ENCODE results near the gene ASMTL.

Gene ASMTL

DNA sequence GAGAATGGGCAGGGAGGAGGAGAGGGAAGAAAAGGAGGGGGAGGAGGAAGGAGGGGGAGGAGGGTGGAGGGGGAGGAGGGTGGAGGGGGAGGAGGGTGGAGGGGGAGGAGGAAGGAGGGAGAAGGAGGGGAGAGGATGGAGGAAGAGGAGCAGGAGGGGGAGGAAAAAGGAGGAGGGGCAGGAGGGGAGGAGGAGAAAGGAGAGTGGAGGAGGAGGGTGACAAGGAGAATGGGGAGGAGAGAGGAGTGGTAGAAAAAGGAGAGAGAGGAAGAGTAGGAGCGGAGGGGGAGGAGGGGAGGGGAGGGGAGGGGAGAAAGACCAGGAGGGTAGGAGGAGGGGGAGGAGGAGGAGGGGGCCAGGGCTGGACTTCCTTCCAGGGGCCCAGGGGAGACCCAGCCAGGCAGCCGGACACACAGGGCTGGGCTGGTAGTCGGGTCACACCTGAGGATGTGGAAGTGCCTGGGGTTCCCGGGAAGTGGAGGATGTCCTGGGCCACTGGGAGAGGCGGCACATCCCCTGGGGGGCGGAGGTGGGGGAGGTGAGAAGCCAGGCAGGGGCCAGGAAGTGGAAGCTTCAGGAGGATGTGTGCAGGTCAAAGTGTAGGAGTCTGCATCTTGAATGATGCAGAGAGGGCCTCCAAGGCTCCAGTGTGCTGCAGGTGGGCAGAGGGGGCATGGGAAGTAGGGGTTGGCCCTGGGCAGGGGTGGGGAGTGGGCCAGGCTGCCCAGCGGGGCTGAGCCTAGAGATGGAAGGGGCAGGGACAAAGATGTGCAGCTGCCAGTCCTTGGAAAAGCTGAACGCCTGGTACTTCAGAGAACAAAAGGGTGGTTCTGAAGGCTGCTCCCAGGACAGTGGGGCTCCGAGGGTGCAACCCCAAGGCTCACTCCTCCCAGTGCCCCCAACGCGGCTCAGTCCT, 97.3 kb downstream of the ASMTL start:
- peak; percentile 30; the same call in 2 of the 3 replicates for ATAC-seq
- TF ChIP-seq RARB (CRISPR knock-in tag; IDR thresholded peaks at IDR 0.05) (no peak), ISL1 (CRISPR knock-in tag; IDR thresholded peaks at IDR 0.05) (no peak), ZNF565 (CRISPR knock-in tag; conservative IDR thresholded peaks at IDR 0.05; ENCODE audit: low read depth) (no peak), ARNTL (CRISPR knock-in tag; IDR thresholded peaks at IDR 0.05; ENCODE audit: borderline replicate concordance, low read depth) (no peak), ZNF70 (CRISPR knock-in tag; IDR thresholded peaks at IDR 0.05) (no peak), OSR1 (CRISPR knock-in tag; IDR thresholded peaks at IDR 0.05) (no peak), GLIS3 (CRISPR knock-in tag; IDR thresholded peaks at IDR 0.05) (no peak), CSRNP3 (CRISPR knock-in tag; IDR thresholded peaks at IDR 0.05) (no peak), ESRRG (CRISPR knock-in tag; IDR thresholded peaks at IDR 0.05) (no peak), SNAI2 (CRISPR knock-in tag; IDR thresholded peaks at IDR 0.05) (no peak), ZFP3 (CRISPR knock-in tag; IDR thresholded peaks at IDR 0.05) (no peak), TCF4 (CRISPR knock-in tag; IDR thresholded peaks at IDR 0.05; ENCODE audit: borderline replicate concordance) (no peak), POU6F1 (CRISPR knock-in tag; IDR thresholded peaks at IDR 0.05; ENCODE audit: borderline replicate concordance, low read depth) (no peak), ZFP30 (CRISPR knock-in tag; IDR thresholded peaks at IDR 0.05) (no peak), ZC3H10 (CRISPR knock-in tag; IDR thresholded peaks at IDR 0.05) (no peak), CSDC2 (CRISPR knock-in tag; IDR thresholded peaks at IDR 0.05) (no peak), ZNF8 (CRISPR knock-in tag; IDR thresholded peaks at IDR 0.05) (no peak), TSHZ2 (CRISPR knock-in tag; IDR thresholded peaks at IDR 0.05) (no peak)
- TF ChIP-seq, protein P1, sequence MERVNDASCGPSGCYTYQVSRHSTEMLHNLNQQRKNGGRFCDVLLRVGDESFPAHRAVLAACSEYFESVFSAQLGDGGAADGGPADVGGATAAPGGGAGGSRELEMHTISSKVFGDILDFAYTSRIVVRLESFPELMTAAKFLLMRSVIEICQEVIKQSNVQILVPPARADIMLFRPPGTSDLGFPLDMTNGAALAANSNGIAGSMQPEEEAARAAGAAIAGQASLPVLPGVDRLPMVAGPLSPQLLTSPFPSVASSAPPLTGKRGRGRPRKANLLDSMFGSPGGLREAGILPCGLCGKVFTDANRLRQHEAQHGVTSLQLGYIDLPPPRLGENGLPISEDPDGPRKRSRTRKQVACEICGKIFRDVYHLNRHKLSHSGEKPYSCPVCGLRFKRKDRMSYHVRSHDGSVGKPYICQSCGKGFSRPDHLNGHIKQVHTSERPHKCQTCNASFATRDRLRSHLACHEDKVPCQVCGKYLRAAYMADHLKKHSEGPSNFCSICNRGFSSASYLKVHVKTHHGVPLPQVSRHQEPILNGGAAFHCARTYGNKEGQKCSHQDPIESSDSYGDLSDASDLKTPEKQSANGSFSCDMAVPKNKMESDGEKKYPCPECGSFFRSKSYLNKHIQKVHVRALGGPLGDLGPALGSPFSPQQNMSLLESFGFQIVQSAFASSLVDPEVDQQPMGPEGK (CRISPR knock-in tag; IDR thresholded peaks at IDR 0.05; ENCODE audit: borderline replicate concordance): no peak

DNA sequence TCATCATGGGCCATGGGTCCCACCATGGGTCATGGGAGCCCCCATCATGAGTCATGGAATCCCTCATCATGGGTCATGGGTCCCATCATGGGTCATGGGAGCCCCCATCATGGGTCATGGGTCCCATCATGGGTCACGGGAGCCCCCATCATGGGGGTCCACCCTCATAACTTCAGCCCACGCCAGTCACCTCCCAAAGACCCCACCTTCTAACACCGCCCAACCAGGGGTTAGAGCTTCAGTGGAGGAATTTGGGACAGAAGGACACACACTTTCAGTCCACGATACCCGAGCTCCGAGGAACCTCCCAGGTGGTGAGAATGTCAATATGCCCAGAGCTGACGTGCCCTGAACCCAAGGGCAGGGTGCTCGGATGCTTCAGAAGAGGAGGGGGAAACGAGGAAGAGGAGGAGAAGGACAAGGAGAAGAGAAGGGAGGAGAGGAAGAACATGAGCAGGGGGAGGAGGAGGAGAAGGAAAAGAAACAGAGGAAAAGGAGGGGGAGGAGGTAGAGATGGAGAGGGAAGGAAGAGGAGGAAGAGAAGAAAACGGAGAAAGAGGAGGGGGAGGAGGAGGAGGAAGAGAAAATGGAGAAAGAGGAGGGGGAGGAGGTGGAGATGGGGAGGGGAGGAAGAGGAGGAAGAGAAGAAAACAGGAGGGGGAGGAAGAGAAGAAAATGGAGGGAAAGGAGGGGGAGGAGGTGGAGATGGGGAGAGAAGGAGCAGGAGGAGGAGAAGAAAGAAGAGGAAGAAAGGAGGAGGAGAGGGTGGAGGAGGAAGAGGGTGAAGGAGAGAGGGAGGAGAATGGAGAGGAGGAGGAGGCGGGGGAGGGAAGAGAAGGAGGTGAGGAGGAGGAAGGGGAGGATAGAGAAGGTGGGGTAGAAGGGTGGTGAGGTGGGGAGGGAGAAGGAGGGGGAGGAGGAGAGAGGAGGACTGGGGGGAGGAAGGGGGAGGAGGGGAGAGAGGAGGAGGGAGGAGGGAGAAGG, 98.4 kb downstream of the ASMTL start:
- ATAC-seq: no peak
- no peak for TF ChIP-seq ZNF565 (CRISPR knock-in tag; conservative IDR thresholded peaks at IDR 0.05; ENCODE audit: low read depth)
